SK-N-SH treated with all-trans-retinoic acid at 6 μM for 48 hours (cell line): ENCODE data around the gene AMN.

Experiments
- ARNTL ChIP-seq: fragments of 450-650 bp; formaldehyde crosslinking; IDR thresholded peaks from 2 replicates; pipeline ENCODE4 v1.5.0; 2020; ENCODE audit warnings: low read depth, mild to moderate bottlenecking, moderate library complexity, borderline replicate concordance
- CSDC2 ChIP-seq: fragments of 250-450 bp; sonication (Bioruptor Pico); IDR thresholded peaks from 2 replicates; pipeline ENCODE4 v1.5.0; 2020; ENCODE audit warnings: mild to moderate bottlenecking, moderate library complexity
- ESRRG ChIP-seq: fragments of 250-450 bp; sonication (Bioruptor Pico); IDR thresholded peaks from 2 replicates; pipeline ENCODE4 v1.6.1; 2021; ENCODE audit warnings: mild to moderate bottlenecking
- POU6F1 ChIP-seq: fragments of 250-450 bp; sonication (Bioruptor Pico); IDR thresholded peaks from 2 replicates; pipeline ENCODE4 v1.8.0; 2021; ENCODE audit warnings: low read depth, mild to moderate bottlenecking, moderate library complexity, borderline replicate concordance
- TSHZ2 ChIP-seq: fragments of 250-450 bp; sonication (Bioruptor Pico); IDR thresholded peaks from 2 replicates; pipeline ENCODE4 v1.5.0; 2020; ENCODE audit warnings: mild to moderate bottlenecking, moderate library complexity
- ZFP3 ChIP-seq: fragments of 250-450 bp; sonication (Bioruptor Pico); IDR thresholded peaks from 2 replicates; pipeline ENCODE4 v1.5.0; 2020; ENCODE audit warnings: mild to moderate bottlenecking, moderate library complexity
- ZFP30 ChIP-seq: fragments of 450-650 bp; formaldehyde crosslinking; IDR thresholded peaks from 2 replicates; pipeline ENCODE4 v1.5.0; 2022; ENCODE audit warnings: mild to moderate bottlenecking, moderate library complexity
- ZNF70 ChIP-seq: fragments of 450-650 bp; formaldehyde crosslinking; IDR thresholded peaks from 2 replicates; pipeline ENCODE4 v1.5.0; 2020; ENCODE audit warnings: mild to moderate bottlenecking, moderate library complexity
- TF ChIP-seq, protein P1 (sequence below): fragments of 250-450 bp; sonication (Bioruptor Pico); IDR thresholded peaks from 2 replicates; pipeline ENCODE4 v1.5.1; 2020; ENCODE audit warnings: low read depth, mild to moderate bottlenecking, moderate library complexity

GRCh38 chr14:102903889-102904512 is 18.5 kb upstream of the AMN start:
- TF ChIP-seq TSHZ2 (no peak), ESRRG (CRISPR knock-in tag) (no peak), ZFP30 (CRISPR knock-in tag) (no peak), ZNF70 (CRISPR knock-in tag) (no peak), ARNTL (CRISPR knock-in tag) (no peak), CSDC2 (CRISPR knock-in tag) (no peak), ZFP3 (CRISPR knock-in tag) (no peak), POU6F1 (CRISPR knock-in tag) (no peak)
- TF ChIP-seq, protein P1, sequence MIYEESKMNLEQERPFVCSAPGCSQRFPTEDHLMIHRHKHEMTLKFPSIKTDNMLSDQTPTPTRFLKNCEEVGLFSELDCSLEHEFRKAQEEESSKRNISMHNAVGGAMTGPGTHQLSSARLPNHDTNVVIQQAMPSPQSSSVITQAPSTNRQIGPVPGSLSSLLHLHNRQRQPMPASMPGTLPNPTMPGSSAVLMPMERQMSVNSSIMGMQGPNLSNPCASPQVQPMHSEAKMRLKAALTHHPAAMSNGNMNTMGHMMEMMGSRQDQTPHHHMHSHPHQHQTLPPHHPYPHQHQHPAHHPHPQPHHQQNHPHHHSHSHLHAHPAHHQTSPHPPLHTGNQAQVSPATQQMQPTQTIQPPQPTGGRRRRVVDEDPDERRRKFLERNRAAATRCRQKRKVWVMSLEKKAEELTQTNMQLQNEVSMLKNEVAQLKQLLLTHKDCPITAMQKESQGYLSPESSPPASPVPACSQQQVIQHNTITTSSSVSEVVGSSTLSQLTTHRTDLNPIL (CRISPR knock-in tag), result no peak
